Parathyroid adenoma (tissue), 2 donors: ENCODE data around the gene SMARCA2.

ENCODE experiments used
- H2AFZ ChIP-seq: fragments of 300-600 bp; sonication (generic); one replicate; pipeline ENCODE4 v1.7.0; 2017; ENCODE audit warnings: antibody characterized with exemption, mild to moderate bottlenecking
- H3K27ac ChIP-seq: fragments of 300-600 bp; sonication (generic); one replicate; pipeline ENCODE4 v1.7.0; 2017
- H3K27me3 ChIP-seq: fragments of 300-600 bp; sonication (generic); one replicate; pipeline ENCODE4 v1.7.0; 2017; ENCODE audit warnings: low read length; ENCODE audit not compliant: control insufficient read depth, insufficient read depth
- H3K36me3 ChIP-seq: fragments of 300-600 bp; sonication (generic); one replicate; pipeline ENCODE4 v1.7.0; 2017; ENCODE audit warnings: low read length; ENCODE audit not compliant: control insufficient read depth, insufficient read depth
- H3K4me1 ChIP-seq: fragments of 300-600 bp; sonication (generic); one replicate; pipeline ENCODE4 v1.7.0; 2017; ENCODE audit warnings: control low read depth
- H3K4me2 ChIP-seq: fragments of 300-600 bp; sonication (generic); one replicate; pipeline ENCODE4 v1.7.0; 2017; ENCODE audit warnings: low read length
- H3K4me3 ChIP-seq: fragments of 300-600 bp; sonication (generic); one replicate; pipeline ENCODE4 v1.7.0; 2017; ENCODE audit warnings: low read depth, low read length
- H3K79me2 ChIP-seq: fragments of 300-600 bp; sonication (generic); one replicate; pipeline ENCODE4 v1.7.0; 2017; ENCODE audit warnings: control low read depth
- H3K9ac ChIP-seq: fragments of 300-600 bp; sonication (generic); one replicate; pipeline ENCODE4 v1.7.0; 2017; ENCODE audit warnings: mild to moderate bottlenecking
- H3K9me3 ChIP-seq: fragments of 300-600 bp; sonication (generic); one replicate; pipeline ENCODE4 v1.7.0; 2017; ENCODE audit warnings: low read length; ENCODE audit not compliant: control insufficient read depth
- TF ChIP-seq, protein P1 (sequence below): fragments of 300-600 bp; sonication (generic); IDR thresholded peaks from one replicate; pipeline ENCODE4 v1.7.0; 2017; ENCODE audit warnings: antibody characterized with exemption, mild to moderate bottlenecking
- donor health status: primary hyperparathyroidism.

Gene SMARCA2

GRCh38 chr9:2117527-2117926 is 102.4 kb downstream of the SMARCA2 start:
- TF ChIP-seq, protein P1, sequence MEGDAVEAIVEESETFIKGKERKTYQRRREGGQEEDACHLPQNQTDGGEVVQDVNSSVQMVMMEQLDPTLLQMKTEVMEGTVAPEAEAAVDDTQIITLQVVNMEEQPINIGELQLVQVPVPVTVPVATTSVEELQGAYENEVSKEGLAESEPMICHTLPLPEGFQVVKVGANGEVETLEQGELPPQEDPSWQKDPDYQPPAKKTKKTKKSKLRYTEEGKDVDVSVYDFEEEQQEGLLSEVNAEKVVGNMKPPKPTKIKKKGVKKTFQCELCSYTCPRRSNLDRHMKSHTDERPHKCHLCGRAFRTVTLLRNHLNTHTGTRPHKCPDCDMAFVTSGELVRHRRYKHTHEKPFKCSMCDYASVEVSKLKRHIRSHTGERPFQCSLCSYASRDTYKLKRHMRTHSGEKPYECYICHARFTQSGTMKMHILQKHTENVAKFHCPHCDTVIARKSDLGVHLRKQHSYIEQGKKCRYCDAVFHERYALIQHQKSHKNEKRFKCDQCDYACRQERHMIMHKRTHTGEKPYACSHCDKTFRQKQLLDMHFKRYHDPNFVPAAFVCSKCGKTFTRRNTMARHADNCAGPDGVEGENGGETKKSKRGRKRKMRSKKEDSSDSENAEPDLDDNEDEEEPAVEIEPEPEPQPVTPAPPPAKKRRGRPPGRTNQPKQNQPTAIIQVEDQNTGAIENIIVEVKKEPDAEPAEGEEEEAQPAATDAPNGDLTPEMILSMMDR, result no peak
- H3K4me2 ChIP-seq, result no peak overlapping the region
- no peak overlapping the region for H3K27ac ChIP-seq
- no peaks in the 10 kb centered on the region for H3K27me3 ChIP-seq
- no peaks in the 10 kb centered on the region for H3K9me3 ChIP-seq
- no peaks in the 10 kb centered on the region for H3K4me1 ChIP-seq
- no peak overlapping the region for H2AFZ ChIP-seq
- no peaks in the 10 kb centered on the region for H3K79me2 ChIP-seq
- H3K4me3 ChIP-seq, result no peak overlapping the region
- H3K9ac ChIP-seq, result no peak overlapping the region
- H3K36me3 ChIP-seq, result no peaks in the 10 kb centered on the region

DNA sequence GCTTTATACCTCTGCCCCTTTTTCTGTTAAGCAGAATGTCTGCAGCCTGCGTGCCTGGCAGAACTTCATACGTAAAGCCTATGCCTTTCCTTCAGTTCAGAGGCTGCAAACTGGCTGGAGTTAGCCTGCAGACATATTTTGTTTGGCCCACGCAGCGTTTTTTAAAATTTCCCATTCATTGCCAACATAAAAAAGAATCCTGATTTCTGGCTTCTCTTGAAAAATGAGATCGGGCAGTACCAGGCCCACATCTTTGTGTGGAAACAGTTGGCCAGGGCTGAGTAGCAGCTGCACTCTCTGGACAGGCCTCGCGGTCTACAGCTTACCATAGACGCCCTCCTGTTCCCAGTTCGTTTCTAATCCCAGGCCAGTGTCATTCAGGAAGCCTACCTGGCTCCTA is 104.4 kb downstream of the SMARCA2 start:
- Histone ChIP-seq H3K27ac (no peak overlapping the region), H3K79me2 (no peaks in the 10 kb centered on the region), H3K27me3 (no peaks in the 10 kb centered on the region), H3K9ac (no peak overlapping the region), H3K9me3 (no peaks in the 10 kb centered on the region), H3K4me2 (no peak overlapping the region), H3K36me3 (no peaks in the 10 kb centered on the region), H3K4me3 (no peak overlapping the region), H3K4me1 (no peaks in the 10 kb centered on the region), H2AFZ (no peak overlapping the region)
- TF ChIP-seq, protein P1, result no peak

- no peak overlapping the region for H3K4me3 ChIP-seq
- no peaks in the 10 kb centered on the region for H3K27me3 ChIP-seq
- H3K4me2 ChIP-seq, result no peak overlapping the region
- peaks cover 10% of the 10 kb centered on the region for H3K4me1 ChIP-seq
- H2AFZ ChIP-seq, result no peak overlapping the region
- H3K9ac ChIP-seq, result no peak overlapping the region
- TF ChIP-seq, protein P1, result no peak
- no peaks in the 10 kb centered on the region for H3K9me3 ChIP-seq
- H3K79me2 ChIP-seq, result no peaks in the 10 kb centered on the region
- no peaks in the 10 kb centered on the region for H3K36me3 ChIP-seq
- no peak overlapping the region for H3K27ac ChIP-seq
Measured at GRCh38 chr9:2120926-2121689, 106.0 kb downstream of the SMARCA2 start.

DNA sequence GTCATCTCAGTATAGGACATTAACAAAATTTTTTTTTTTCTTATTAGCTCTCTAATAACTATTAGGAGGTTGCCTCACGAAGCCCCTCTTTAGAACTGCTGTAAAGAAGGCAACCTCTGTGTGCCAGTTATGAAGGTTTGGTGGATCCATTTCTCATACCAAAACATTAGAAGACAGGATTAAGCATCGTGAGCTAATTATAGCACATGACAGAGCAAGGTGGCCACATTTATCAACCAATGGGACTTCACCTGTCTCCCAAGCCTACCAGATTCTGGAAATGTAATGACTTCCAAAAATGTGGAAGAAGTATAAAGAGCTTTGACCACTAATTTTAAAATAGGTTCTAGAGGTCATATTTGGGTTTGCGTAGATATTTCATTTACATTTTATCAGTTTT is 107.2 kb downstream of the SMARCA2 start:
- TF ChIP-seq, protein P1, result no peak
- Histone ChIP-seq H2AFZ (no peak overlapping the region), H3K9me3 (no peaks in the 10 kb centered on the region), H3K4me2 (no peak overlapping the region), H3K4me1 (peaks cover 21% of the 10 kb centered on the region), H3K27ac (no peak overlapping the region), H3K36me3 (no peaks in the 10 kb centered on the region), H3K9ac (no peak overlapping the region), H3K27me3 (no peaks in the 10 kb centered on the region), H3K4me3 (no peak overlapping the region), H3K79me2 (peaks cover 4% of the 10 kb centered on the region)

DNA sequence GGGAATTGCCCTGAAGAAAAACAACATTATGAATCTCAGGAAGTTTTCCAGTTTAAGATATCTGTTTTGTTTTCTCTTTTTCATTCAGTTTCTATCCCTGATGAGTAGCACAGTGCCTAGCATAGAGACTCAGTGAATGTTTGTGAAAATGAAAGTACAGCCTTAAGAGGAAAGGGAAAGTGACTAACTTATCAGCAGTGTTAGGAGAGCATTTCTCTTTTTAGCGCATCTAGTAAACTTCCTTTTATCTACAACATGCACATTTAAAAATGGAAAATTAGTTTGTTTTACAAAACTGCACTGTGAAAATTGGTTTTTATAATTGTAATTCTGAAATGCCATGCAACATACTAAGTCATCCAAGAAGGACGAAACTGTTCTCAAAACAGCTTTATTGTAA is 110.8 kb downstream of the SMARCA2 start:
- peak overlapping the region; percentile 61 for H3K4me2 ChIP-seq
- H2AFZ ChIP-seq, result no peak overlapping the region
- peak overlapping the region; percentile 23 for H3K4me3 ChIP-seq
- no peaks in the 10 kb centered on the region for H3K36me3 ChIP-seq
- no peak overlapping the region for H3K9ac ChIP-seq
- no peaks in the 10 kb centered on the region for H3K9me3 ChIP-seq
- TF ChIP-seq, protein P1, result no peak
- peaks cover 22% of the 10 kb centered on the region for H3K4me1 ChIP-seq
- H3K79me2 ChIP-seq, result peaks cover 11% of the 10 kb centered on the region
- no peaks in the 10 kb centered on the region for H3K27me3 ChIP-seq
- peak overlapping the region; percentile 66 for H3K27ac ChIP-seq
